Mucosa of rectum (tissue), 2 donors: Measurements from ENCODE around the gene NFIC.

Experiments
- H3K27ac ChIP-seq, 2 donors: one replicate each; pipeline ENCODE4 v1.7.0; 2013; ENCODE audit warnings: inconsistent platforms in 2 of 2, low read depth in 2 of 2, low read length in 2 of 2
- H3K27me3 ChIP-seq, 2 donors: one replicate each; pipeline ENCODE4 v1.7.0; 2013; ENCODE audit warnings: low read length in 2 of 2; ENCODE audit not compliant: control insufficient read depth in 2 of 2, insufficient read depth in 2 of 2
- H3K36me3 ChIP-seq, 2 donors: one replicate each; pipeline ENCODE4 v1.7.0; 2013; ENCODE audit warnings: low read length in 2 of 2; ENCODE audit not compliant: control insufficient read depth in 2 of 2, insufficient read depth in 2 of 2
- H3K4me1 ChIP-seq, 2 donors: one replicate each; pipeline ENCODE4 v1.7.0; 2013; ENCODE audit warnings: low read length in 2 of 2, mild to moderate bottlenecking in 1 of 2; ENCODE audit not compliant: control insufficient read depth in 2 of 2, insufficient read depth in 2 of 2
- H3K4me3 ChIP-seq, 2 donors: one replicate each; pipeline ENCODE4 v1.7.0; 2013; ENCODE audit warnings: low read length in 2 of 2
- H3K9ac ChIP-seq, 2 donors: one replicate each; pipeline ENCODE4 v1.7.0; 2013; ENCODE audit warnings: low read length in 2 of 2, low read depth in 1 of 2, mild to moderate bottlenecking in 1 of 2
- H3K9me3 ChIP-seq, 2 donors: one replicate each; pipeline ENCODE4 v1.7.0; 2013; ENCODE audit warnings: low read length in 2 of 2; ENCODE audit not compliant: control insufficient read depth in 2 of 2
- donor health status: healthy.
- donor health status: Normal muscosa, but diverticular disease.

Gene NFIC

DNA sequence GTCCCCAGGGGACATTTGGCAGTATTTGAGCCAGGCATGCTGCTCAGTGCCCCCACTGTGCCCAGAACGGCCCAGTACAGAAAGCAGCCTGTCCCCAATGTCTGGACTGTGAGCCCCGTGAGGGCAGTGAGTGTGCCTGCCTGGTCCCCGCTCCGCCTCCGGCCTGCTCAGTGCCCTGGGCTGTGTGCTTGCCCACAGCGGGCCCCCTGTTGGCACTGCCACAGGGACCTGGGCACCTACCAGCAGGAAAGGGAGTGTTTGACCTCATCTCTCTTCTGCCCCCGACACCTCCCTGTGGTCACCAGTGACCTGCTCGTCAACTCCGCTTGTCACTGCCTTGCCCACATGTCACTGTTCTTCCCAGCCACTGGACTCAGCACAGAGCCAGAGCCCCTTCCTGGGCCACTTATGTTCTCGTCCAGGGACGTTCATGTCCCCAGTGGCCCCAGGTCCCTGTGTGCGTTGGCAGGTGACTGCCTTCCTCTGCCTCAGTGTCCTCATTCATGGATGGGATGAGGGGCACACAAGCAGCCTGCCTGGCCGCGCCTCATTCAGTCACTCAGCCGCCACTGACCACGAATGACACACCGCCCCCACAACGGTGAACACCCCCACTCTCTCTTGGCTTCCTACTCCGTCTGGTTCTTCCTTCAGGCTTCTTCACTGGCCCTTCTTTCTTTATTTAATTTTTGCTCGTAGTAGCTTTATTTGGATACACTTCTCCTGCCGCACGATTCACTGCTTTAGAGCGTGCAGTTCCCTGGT, 142.6 kb downstream of the NFIC start:
- no peak overlapping the region for H3K27ac ChIP-seq

DNA sequence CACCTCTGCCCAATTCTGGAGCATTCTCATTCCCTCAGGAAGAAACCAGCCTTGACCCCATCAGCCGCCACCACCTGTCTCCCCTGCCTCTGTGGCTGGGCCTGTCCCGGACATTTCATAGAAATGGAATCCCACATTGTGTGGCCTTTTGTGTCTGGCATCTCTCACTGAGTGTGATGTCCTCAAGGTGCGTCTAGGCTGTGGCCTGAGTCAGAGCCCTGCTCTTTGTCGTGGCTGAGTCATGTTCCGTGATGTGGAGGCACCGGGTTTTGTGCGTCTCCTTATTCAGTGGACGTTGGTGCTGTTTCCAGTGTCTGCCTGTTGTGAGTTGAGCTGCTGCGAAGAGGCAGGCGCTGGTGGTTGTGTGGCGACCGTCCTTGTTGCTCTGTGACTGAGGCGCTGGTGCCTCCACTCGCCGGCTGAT, 143.2 kb downstream of the NFIC start:
- no peak overlapping the region for H3K27ac ChIP-seq
- peaks cover 0 to 9% of the 10 kb centered on the region in 2 donors for H3K36me3 ChIP-seq
- H3K9me3 ChIP-seq = no peaks in the 10 kb centered on the region
- H3K4me1 ChIP-seq = peaks cover 7 to 11% of the 10 kb centered on the region in 2 donors
- no peak overlapping the region for H3K4me3 ChIP-seq
- no peak overlapping the region for H3K9ac ChIP-seq
- H3K27me3 ChIP-seq = no peaks in the 10 kb centered on the region

More for the DNA sequence above, 142.6 kb downstream of the NFIC start:
- H3K36me3 ChIP-seq = peaks cover 0 to 9% of the 10 kb centered on the region in 2 donors
- H3K4me1 ChIP-seq = peaks cover 7 to 11% of the 10 kb centered on the region in 2 donors
- H3K9ac ChIP-seq = no peak overlapping the region
- H3K27me3 ChIP-seq = no peaks in the 10 kb centered on the region
- no peaks in the 10 kb centered on the region for H3K9me3 ChIP-seq
- H3K4me3 ChIP-seq = no peak overlapping the region

DNA sequence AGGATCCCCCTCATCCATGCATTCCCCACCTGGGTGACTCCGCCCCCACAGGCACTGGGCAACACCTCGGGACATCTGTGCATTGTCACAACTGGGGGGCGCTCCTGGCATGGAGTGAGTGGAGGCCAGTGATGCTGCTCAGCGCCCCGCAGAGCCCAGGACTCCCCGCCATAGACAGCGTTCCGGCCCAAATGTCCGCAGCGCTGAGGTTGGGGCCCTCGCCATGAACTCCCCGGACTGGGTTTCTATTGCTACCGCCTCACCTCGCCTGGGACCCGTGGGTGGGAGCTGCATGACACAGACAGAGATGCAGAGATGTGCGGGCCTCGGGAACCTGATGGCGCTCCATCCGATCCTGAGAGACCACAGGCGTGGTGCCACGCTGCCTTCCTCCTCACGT, 144.3 kb downstream of the NFIC start:
- H3K4me1 ChIP-seq = peaks cover 6 to 7% of the 10 kb centered on the region in 2 donors
- H3K4me3 ChIP-seq = no peak overlapping the region
- no peaks in the 10 kb centered on the region for H3K27me3 ChIP-seq
- no peak overlapping the region for H3K27ac ChIP-seq
- H3K36me3 ChIP-seq = peaks cover 0 to 9% of the 10 kb centered on the region in 2 donors
- no peak overlapping the region for H3K9ac ChIP-seq
- H3K9me3 ChIP-seq = no peaks in the 10 kb centered on the region

DNA sequence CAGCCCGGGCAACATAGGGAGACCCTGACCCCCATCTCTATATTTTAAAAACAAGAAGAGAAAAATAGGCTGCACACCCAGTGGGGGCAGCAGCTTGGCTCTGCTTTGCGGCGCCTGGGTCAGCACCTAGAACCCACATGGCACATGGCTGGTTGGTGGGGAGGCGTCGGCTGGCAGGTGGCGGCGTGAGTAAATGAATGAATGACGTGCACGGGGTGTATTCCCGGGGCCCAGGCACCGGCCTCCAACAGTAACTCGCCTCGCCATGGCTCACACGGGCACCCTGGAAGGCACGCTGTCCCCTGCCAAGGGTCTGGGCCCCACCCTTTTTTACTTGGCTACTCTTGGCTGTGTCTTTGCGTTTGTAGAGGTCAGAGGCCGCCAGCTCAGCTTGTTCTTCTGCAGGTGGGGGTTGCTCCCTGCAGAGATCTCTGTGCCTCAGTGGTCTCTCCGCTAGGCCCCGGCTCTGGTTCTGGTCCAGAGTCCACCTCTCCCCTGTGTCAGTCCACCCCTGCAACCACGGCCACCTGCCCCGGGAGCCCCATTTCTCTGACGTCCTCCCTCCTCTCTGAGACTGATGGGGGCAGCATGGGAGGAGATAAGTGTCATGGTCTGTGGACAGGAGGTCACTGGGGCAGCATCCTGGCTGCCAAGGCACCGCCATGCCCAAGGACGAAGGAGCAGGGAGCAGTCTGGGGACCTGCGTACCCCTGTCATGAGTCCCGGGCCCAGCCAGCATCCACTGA, 145.3 kb downstream of the NFIC start:
- H3K9ac ChIP-seq = no peak overlapping the region

DNA sequence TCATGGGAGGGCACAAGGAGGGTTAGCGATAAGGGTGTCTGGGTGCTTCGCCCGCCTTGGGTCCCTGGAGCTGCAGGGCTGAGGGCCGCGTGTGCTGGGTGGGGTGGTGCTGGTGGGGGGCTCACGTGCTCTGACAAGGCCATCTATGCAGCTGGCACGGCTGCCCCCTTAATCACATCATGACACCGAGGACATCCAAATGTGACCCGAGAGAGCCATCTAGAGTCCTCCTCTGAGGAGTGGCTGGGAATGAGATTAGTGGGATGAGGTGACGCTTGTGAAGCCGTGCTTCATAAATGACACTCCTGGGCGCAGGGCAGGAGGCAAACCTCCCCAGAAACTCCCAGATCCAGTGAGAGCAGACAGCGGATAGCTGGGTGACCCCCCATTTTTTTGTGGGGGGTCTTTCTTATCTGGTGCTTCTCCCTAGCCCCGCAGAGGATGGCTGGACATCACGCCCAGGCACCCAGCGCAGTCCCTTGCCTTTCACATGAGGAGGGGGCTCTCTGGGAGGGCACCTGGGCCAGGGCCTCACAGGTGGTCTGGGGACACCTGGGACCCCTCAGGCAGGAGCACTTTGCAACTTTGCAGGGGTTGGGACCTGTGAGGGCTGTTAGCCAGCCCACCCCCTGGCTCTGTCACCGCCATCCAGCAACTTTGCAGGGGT, 146.3 kb downstream of the NFIC start:
- H3K9ac ChIP-seq = no peak overlapping the region

More for the DNA sequence above, 145.3 kb downstream of the NFIC start:
- H3K4me3 ChIP-seq = no peak overlapping the region
- H3K36me3 ChIP-seq = peaks cover 0 to 9% of the 10 kb centered on the region in 2 donors
- H3K9me3 ChIP-seq = no peaks in the 10 kb centered on the region
- no peaks in the 10 kb centered on the region for H3K27me3 ChIP-seq
- H3K4me1 ChIP-seq = peaks cover 5 to 9% of the 10 kb centered on the region in 2 donors
- H3K27ac ChIP-seq = no peak overlapping the region

DNA sequence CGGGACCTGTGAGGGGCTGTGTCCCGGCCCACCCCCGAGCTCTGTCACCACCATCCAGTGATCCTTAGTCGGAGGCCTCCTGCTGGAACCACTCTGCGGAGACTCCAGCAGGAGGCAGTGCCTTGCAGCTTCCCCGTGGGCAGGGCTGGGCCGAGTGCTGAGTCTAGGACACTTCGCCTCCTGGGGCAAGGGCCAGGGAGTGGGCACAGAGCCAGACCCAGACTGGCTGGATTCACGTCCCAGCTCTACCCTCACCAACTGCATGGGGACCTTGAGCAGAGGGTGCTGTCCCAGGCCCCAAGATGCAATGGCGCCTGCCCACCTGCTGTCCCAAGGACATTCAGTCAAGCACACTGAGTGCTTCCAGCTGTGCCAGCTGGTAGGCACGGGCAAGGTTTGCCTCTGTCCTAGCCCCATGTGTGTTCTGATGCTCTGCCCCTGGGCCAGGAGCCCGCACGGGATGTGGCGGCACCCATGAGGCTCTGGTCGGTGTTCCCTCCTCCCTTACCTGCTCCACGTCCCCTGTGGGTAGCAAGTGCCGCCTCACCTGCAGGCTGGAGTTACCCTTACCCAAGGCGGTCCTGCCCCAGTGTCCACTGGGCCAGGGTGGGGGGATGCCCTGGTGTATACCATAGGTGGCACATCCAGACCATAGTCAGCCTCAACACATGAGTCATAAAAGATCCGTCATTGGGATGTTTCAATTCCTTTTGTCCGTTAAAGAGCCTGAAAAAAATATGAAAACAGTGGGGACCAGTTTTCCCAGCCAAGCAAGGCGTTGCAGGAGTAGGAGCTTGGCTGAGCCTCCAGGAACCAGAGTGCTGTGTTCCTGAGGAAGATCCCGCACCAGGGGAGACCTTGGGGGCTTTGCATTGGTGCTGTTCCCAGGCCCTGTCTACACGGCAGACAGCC, 147.1 kb downstream of the NFIC start:
- Histone ChIP-seq H3K27ac (no peak overlapping the region), H3K9me3 (no peaks in the 10 kb centered on the region), H3K27me3 (no peaks in the 10 kb centered on the region), H3K36me3 (peaks cover 0 to 11% of the 10 kb centered on the region in 2 donors), H3K4me3 (no peak overlapping the region), H3K4me1 (peaks cover 0 to 2% of the 10 kb centered on the region in 2 donors), H3K9ac (no peak overlapping the region)

More for the DNA sequence above, 146.3 kb downstream of the NFIC start:
- peaks cover 0 to 3% of the 10 kb centered on the region in 2 donors for H3K4me1 ChIP-seq
- no peaks in the 10 kb centered on the region for H3K27me3 ChIP-seq
- no peak overlapping the region for H3K27ac ChIP-seq
- no peak overlapping the region for H3K4me3 ChIP-seq
- H3K9me3 ChIP-seq = no peaks in the 10 kb centered on the region
- H3K36me3 ChIP-seq = peaks cover 0 to 9% of the 10 kb centered on the region in 2 donors

DNA sequence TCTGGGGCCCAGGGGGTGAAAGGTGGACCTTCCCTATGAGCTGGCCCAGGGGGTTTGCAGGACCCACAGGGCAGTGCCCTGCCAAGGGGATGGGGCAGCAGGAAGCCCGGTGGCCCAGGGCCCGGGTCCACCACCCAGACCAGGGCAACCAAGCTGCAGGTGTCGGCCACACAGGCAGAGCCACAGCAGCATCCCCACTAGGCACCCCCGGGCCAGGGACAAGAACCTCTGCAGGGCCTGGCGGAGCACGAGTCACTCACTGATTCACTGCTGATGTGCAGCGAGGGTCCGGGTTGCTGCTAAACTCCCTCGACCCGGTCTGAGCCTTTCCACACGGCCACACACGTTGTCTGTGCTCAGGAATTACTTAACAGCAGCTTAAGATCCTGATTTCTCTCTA, 148.5 kb downstream of the NFIC start:
- no peaks in the 10 kb centered on the region for H3K9me3 ChIP-seq
- H3K9ac ChIP-seq = no peak overlapping the region
- H3K4me3 ChIP-seq = no peak overlapping the region
- H3K27ac ChIP-seq = no peak overlapping the region
- no peaks in the 10 kb centered on the region for H3K27me3 ChIP-seq
- H3K4me1 ChIP-seq = peaks cover 0 to 2% of the 10 kb centered on the region in 2 donors
- peaks cover 5 to 12% of the 10 kb centered on the region in 2 donors for H3K36me3 ChIP-seq

DNA sequence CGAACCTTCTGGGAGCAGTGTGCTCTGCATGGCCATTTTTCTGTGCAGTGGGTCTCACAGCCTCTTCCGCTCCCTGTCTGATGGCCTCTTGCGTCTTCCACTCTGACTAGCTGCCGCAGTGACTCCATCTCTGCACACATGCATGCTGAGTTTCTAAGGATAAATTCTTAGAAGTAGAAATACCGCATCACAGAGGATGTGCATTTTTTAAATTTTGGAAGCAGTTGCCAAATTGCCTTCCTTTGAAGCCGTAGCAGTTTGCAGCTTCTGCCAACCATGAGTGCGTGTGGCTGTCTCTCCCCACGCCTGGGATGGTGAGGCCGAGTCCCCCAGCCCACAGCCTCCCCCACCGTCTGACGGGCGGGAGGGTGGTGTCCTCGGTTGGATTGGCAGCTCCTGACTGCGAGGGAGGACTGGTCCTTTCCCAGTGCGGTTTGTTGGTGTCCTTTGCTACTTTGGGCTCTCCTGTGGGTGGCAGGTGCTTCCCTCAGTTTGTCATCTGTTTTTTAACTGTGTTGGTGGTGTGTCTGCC, 149.6 kb downstream of the NFIC start:
- Histone ChIP-seq H3K9me3 (no peaks in the 10 kb centered on the region), H3K27me3 (no peaks in the 10 kb centered on the region), H3K9ac (no peak overlapping the region), H3K27ac (no peak overlapping the region), H3K4me3 (no peak overlapping the region), H3K36me3 (peaks cover 5 to 17% of the 10 kb centered on the region in 2 donors), H3K4me1 (peaks cover 0 to 2% of the 10 kb centered on the region in 2 donors)

DNA sequence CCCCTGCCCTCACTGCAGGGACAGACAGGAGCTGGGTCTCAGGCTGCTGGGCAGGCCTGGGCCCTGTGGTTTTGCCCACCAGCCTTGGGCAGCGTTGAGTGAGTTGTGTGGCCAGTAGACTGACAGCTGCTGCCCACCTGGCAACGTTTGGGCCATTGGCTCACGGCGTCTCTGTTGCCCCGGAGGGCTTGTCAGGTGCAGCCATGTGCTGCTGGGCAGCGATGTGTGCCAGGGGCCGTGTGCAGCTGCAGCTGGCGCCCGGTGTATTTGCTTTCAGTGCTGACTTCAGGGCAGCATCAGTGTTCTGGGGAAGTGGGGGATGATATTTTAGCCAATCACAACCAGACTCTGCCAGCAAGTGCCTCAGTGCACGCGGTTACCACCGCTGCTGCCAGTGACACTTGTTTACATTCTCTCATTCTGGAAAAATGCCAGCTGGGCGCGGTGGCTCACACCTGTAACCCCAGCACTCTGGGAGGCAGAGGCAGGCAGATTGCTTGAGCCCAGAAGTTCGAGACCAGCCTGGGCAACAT, 150.4 kb downstream of the NFIC start:
- Histone ChIP-seq H3K9ac (no peak overlapping the region), H3K4me3 (no peak overlapping the region), H3K36me3 (peaks cover 5 to 15% of the 10 kb centered on the region in 2 donors), H3K27ac (no peak overlapping the region), H3K4me1 (peaks cover 0 to 2% of the 10 kb centered on the region in 2 donors), H3K27me3 (no peaks in the 10 kb centered on the region), H3K9me3 (no peaks in the 10 kb centered on the region)
